Testis (tissue), 2 donors: ENCODE results near the gene TBC1D10B.

Experiments
- POLR2A ChIP-seq: fragments of 450-650 bp; IDR thresholded peaks from one replicate; pipeline ENCODE4 v1.6.1; 2017; ENCODE audit warnings: antibody characterized with exemption, mild to moderate bottlenecking, moderate library complexity
- TF ChIP-seq, protein P1 (sequence below), 3 experiments: fragments of 450-650 bp in 2 of 3; fragments of 200-600 bp in 1 of 3; sonication (generic) in 1 of 3; IDR thresholded peaks; one replicate each; pipeline ENCODE4 v1.5.1; 2016 to 2019; ENCODE audit warnings: antibody characterized with exemption in 3 of 3, mild to moderate bottlenecking in 2 of 3, moderate library complexity in 1 of 3

DNA sequence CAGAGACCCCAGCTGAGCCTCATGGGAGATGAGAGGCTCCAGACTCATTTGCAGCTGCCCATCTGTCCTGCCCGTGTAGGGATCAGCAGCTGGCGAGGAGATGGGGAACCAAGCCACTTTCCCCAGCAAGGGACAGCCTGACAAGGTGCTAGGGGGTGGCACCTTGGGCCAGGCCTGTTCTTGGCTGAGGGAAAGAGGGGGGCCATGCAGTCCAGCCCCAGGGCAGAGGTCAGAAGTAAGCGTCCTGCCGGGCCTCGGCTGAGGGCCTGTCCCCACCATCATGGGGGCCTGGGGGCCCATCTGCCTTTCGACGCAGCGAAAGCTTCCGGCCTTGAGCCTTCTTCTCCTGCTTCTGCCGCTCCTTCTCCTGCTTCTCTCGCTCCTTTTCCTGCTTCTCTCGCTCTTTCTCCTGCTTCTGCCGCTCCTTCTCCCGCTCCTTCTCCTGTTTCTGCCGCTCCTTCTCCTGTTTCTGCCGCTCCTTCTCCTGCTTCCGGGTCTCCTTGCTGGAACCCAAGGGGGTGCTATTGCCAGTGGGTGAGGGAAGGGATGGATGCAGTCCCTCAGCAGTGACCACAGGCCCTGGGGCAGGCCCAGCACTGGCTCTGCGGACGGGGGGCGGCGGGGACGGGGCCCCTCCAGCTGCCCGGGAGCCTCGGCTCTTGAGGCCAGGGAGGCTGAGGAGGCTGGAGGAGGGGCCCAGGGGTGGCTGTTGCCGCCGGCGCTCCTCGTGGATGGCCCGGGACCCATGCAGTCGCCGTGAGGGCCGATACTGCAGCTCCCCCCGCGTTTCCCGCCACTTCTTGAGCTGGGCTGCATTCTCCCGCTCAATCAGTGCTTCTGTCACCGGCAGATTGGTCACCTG lies 12.3 kb downstream of the TBC1D10B start:
- TF ChIP-seq, protein P1, sequence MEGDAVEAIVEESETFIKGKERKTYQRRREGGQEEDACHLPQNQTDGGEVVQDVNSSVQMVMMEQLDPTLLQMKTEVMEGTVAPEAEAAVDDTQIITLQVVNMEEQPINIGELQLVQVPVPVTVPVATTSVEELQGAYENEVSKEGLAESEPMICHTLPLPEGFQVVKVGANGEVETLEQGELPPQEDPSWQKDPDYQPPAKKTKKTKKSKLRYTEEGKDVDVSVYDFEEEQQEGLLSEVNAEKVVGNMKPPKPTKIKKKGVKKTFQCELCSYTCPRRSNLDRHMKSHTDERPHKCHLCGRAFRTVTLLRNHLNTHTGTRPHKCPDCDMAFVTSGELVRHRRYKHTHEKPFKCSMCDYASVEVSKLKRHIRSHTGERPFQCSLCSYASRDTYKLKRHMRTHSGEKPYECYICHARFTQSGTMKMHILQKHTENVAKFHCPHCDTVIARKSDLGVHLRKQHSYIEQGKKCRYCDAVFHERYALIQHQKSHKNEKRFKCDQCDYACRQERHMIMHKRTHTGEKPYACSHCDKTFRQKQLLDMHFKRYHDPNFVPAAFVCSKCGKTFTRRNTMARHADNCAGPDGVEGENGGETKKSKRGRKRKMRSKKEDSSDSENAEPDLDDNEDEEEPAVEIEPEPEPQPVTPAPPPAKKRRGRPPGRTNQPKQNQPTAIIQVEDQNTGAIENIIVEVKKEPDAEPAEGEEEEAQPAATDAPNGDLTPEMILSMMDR (IDR thresholded peaks at IDR 0.05) = no peak
- TF ChIP-seq POLR2A = no peak
